Peyer's patch (tissue), 4 donors: ENCODE measurements around the gene PLPP2. TPM values are rescaled to one million over a fixed set of nuclear protein-coding genes. Genes with fewer than 3 reads are reported as not detected.
A peak's percentile ranks its signal among the peaks of the same experiment; 100 is the strongest.

ENCODE experiments used
- DNase-seq, 3 donors: peaks; one replicate each; pipeline ENCODE4 v3.0.0-alpha.2; 2017 to 2019
- H3K27ac ChIP-seq, 4 donors: fragments of 200-600 bp; sonication (generic); one replicate each; pipeline ENCODE4 v1.5.1; 2016 to 2019
- H3K27me3 ChIP-seq, 2 donors: fragments of 200-600 bp; sonication (generic); one replicate each; pipeline ENCODE4 v1.5.1; 2019
- H3K36me3 ChIP-seq, 3 donors: fragments of 200-600 bp; sonication (generic); one replicate each; pipeline ENCODE4 v1.5.1; 2016 to 2019
- H3K4me1 ChIP-seq, 4 donors: fragments of 200-600 bp; sonication (generic); one replicate each; pipeline ENCODE4 v1.5.1; 2016 to 2019
- H3K4me3 ChIP-seq, 4 donors: fragments of 200-600 bp; sonication (generic); 1 replicate in 3 of 4; 2 replicates in 1 of 4; pipeline ENCODE4 v1.5.1; 2016 to 2019; ENCODE audit warnings: mild to moderate bottlenecking in 1 of 4
- H3K9me3 ChIP-seq, 4 donors: fragments of 200-600 bp; sonication (generic); one replicate each; pipeline ENCODE4 v1.5.1; 2016 to 2019; ENCODE audit warnings: mild to moderate bottlenecking in 1 of 4
- CTCF ChIP-seq, 6 experiments: fragments of 450-650 bp in 4 of 6; fragments of 200-600 bp in 2 of 6; sonication (generic) in 1 of 6; IDR thresholded peaks; one replicate each; pipeline ENCODE4 v1.5.1; 2017 to 2019; ENCODE audit warnings: antibody characterized with exemption in 6 of 6, mild to moderate bottlenecking in 3 of 6, moderate library complexity in 1 of 6
- POLR2A ChIP-seq, 2 donors: fragments of 450-650 bp; IDR thresholded peaks; one replicate each; pipeline ENCODE4 v1.5.1; 2017; ENCODE audit warnings: antibody characterized with exemption in 2 of 2, mild to moderate bottlenecking in 2 of 2, moderate library complexity in 2 of 2
- total RNA-seq, 4 donors: library from RNA; depleted of rRNA; stranded (reverse); fragments of >200 nt; gene quantifications; one replicate each; pipeline ENCODE4 v1.1.0, GENCODE V29; 2016

The PLPP2 gene
- total RNA-seq, 4 donors from 2014 or later = 42.1 to 260 (median 188) TPM

GRCh38 chr19:294341-294945 lies 3.2 kb upstream of the PLPP2 start:
- H3K27ac ChIP-seq = no peak overlapping the region
- no peak for TF ChIP-seq CTCF (IDR thresholded peaks at IDR 0.05)
- no peak for TF ChIP-seq POLR2A (IDR thresholded peaks at IDR 0.05)
- peaks cover 0 to 42% (median 6%) of the 10 kb centered on the region in 4 donors for H3K4me1 ChIP-seq
- H3K4me3 ChIP-seq = peak overlapping the region in 1 of 4 donors; percentile 26
- peaks cover 0 to 11% of the 10 kb centered on the region in 2 donors for H3K27me3 ChIP-seq
- H3K9me3 ChIP-seq = no peaks in the 10 kb centered on the region
- peak in 2 of 3 donors; percentile 41 to 50 for DNase-seq
- H3K36me3 ChIP-seq = no peaks in the 10 kb centered on the region

- Histone ChIP-seq H3K27ac (no peak overlapping the region), H3K9me3 (no peaks in the 10 kb centered on the region), H3K36me3 (no peaks in the 10 kb centered on the region), H3K4me3 (no peak overlapping the region), H3K4me1 (peaks cover 0 to 51% (median 6%) of the 10 kb centered on the region in 4 donors), H3K27me3 (peaks cover 0 to 11% of the 10 kb centered on the region in 2 donors)
- peak in 2 of 3 donors; percentile 44 to 48 for DNase-seq
- TF ChIP-seq POLR2A (IDR thresholded peaks at IDR 0.05) (no peak), CTCF (IDR thresholded peaks at IDR 0.05) (no peak)
Observed at GRCh38 chr19:293436-294110, 2.4 kb upstream of the PLPP2 start.

GRCh38 chr19:292951-293350 lies 1.7 kb upstream of the PLPP2 start:
- H3K36me3 ChIP-seq = no peaks in the 10 kb centered on the region
- DNase-seq = peak in 1 of 3 donors; percentile 37
- H3K4me3 ChIP-seq = no peak overlapping the region
- H3K27ac ChIP-seq = no peak overlapping the region
- H3K9me3 ChIP-seq = no peaks in the 10 kb centered on the region
- TF ChIP-seq CTCF (IDR thresholded peaks at IDR 0.05) = no peak
- no peak for TF ChIP-seq POLR2A (IDR thresholded peaks at IDR 0.05)
- peaks cover 0 to 11% of the 10 kb centered on the region in 2 donors for H3K27me3 ChIP-seq
- H3K4me1 ChIP-seq = peaks cover 0 to 53% (median 6%) of the 10 kb centered on the region in 4 donors

GRCh38 chr19:292281-292884 lies 1.2 kb upstream of the PLPP2 start:
- Histone ChIP-seq H3K36me3 (no peaks in the 10 kb centered on the region), H3K27ac (peak overlapping the region in 2 of 4 donors; percentile 93 to 94), H3K27me3 (peaks cover 0 to 11% of the 10 kb centered on the region in 2 donors), H3K4me3 (peak overlapping the region in 2 of 4 donors; percentile 45 to 57), H3K9me3 (no peaks in the 10 kb centered on the region), H3K4me1 (peaks cover 0 to 53% (median 6%) of the 10 kb centered on the region in 4 donors)
- DNase-seq = peak in 2 of 3 donors; percentile 28 to 51
- TF ChIP-seq POLR2A (IDR thresholded peaks at IDR 0.05) (no peak), CTCF (IDR thresholded peaks at IDR 0.05) (no peak)

GRCh38 chr19:291561-292280 lies 518 bp upstream of the PLPP2 start:
- Histone ChIP-seq H3K4me3 (peak overlapping the region in 3 of 4 donors; percentile 14 to 57 (median 45)), H3K36me3 (no peaks in the 10 kb centered on the region), H3K9me3 (no peaks in the 10 kb centered on the region), H3K27ac (peak overlapping the region in 3 of 4 donors; percentile 55 to 94 (median 93)), H3K27me3 (peaks cover 0 to 11% of the 10 kb centered on the region in 2 donors), H3K4me1 (peaks cover 0 to 53% (median 6%) of the 10 kb centered on the region in 4 donors)
- TF ChIP-seq CTCF (IDR thresholded peaks at IDR 0.05) (peak in 1 of 6 experiments; percentile 1), POLR2A (IDR thresholded peaks at IDR 0.05) (peak; percentile 18 to 50)
- peak in 2 of 3 donors; percentile 51 to 80 for DNase-seq
